HG02885 (cell line): ENCODE measurements around the gene TBL1XR1.

Experiments used
- ATAC-seq: cut with Tn5 transposase; IDR thresholded peaks from one replicate; pipeline ENCODE4 v1.9.1; 2021; ENCODE audit warnings: mild to moderate bottlenecking; ENCODE audit not compliant: unreplicated experiment, poor library complexity

The TBL1XR1 gene

GRCh38 chr3:177114253-177114652, 83.0 kb downstream of the TBL1XR1 start:
- ATAC-seq = no peak

GRCh38 chr3:177111541-177111949, 85.7 kb downstream of the TBL1XR1 start:
- ATAC-seq = no peak

GRCh38 chr3:177110895-177111294, 86.4 kb downstream of the TBL1XR1 start:
- peak; percentile 29 for ATAC-seq

- peak; percentile 15 for ATAC-seq
These were observed 86.9 kb downstream of the TBL1XR1 start for GRCh38 chr3:177110386-177110785.

- peak; percentile 55 for ATAC-seq
These were observed 87.5 kb downstream of the TBL1XR1 start for GRCh38 chr3:177109688-177110330.

GRCh38 chr3:177108648-177109047, 88.6 kb downstream of the TBL1XR1 start:
- no peak for ATAC-seq

GRCh38 chr3:177107461-177108239, 89.6 kb downstream of the TBL1XR1 start:
- ATAC-seq = no peak

GRCh38 chr3:177106594-177106993, 90.7 kb downstream of the TBL1XR1 start:
- no peak for ATAC-seq

- no peak for ATAC-seq
These were observed 91.1 kb downstream of the TBL1XR1 start for GRCh38 chr3:177106184-177106583.

GRCh38 chr3:177105623-177106022, 91.7 kb downstream of the TBL1XR1 start:
- no peak for ATAC-seq

- ATAC-seq = no peak
These were observed 92.8 kb downstream of the TBL1XR1 start for GRCh38 chr3:177104299-177104992.

- ATAC-seq = no peak
These were observed 94.7 kb downstream of the TBL1XR1 start for GRCh38 chr3:177102553-177102952.

GRCh38 chr3:177098551-177098950, 98.7 kb downstream of the TBL1XR1 start:
- ATAC-seq = no peak

- no peak for ATAC-seq
These were observed 100.7 kb downstream of the TBL1XR1 start for GRCh38 chr3:177096615-177097014.

- no peak for ATAC-seq
These were observed 103.3 kb downstream of the TBL1XR1 start for GRCh38 chr3:177093966-177094365.

GRCh38 chr3:177089901-177090300, 107.4 kb downstream of the TBL1XR1 start:
- no peak for ATAC-seq

- ATAC-seq = no peak
These were observed 108.2 kb downstream of the TBL1XR1 start for GRCh38 chr3:177089110-177089509.

GRCh38 chr3:177085794-177086193, 111.5 kb downstream of the TBL1XR1 start:
- ATAC-seq = no peak

GRCh38 chr3:177084616-177085015, 112.7 kb downstream of the TBL1XR1 start:
- ATAC-seq = no peak

GRCh38 chr3:177080122-177080521, 117.2 kb downstream of the TBL1XR1 start:
- no peak for ATAC-seq

- no peak for ATAC-seq
These were observed 117.6 kb downstream of the TBL1XR1 start for GRCh38 chr3:177079684-177080083.
